Dendritic cell treated with granulocyte-macrophage colony-stimulating factor and Interleukin-4, amounts not matched to agents 40 ng/mL and 50 ng/mL, for 4 days (primary cell): ENCODE measurements around the gene SH2D3A.
"Not testable (repeated sequence)": the region's sequence is repeated elsewhere in the genome, so short reads cannot be mapped to it uniquely, and the experiment has no call there.

Source experiments
- H3K27ac Mint-ChIP-seq: one replicate; pipeline ENCODE4 v1.8.0; 2022; ENCODE audit warnings: mild to moderate bottlenecking, mixed read lengths
- H3K27me3 Mint-ChIP-seq: one replicate; pipeline ENCODE4 v1.8.0; 2022; ENCODE audit warnings: mild to moderate bottlenecking, mixed read lengths
- H3K36me3 Mint-ChIP-seq: one replicate; pipeline ENCODE4 v1.8.0; 2022; ENCODE audit warnings: low read depth, mixed read lengths
- H3K4me1 Mint-ChIP-seq: one replicate; pipeline ENCODE4 v1.8.0; 2022; ENCODE audit warnings: low read depth, mixed read lengths
- H3K4me3 Mint-ChIP-seq: one replicate; pipeline ENCODE4 v1.8.0; 2022; ENCODE audit warnings: mild to moderate bottlenecking, moderate library complexity, mixed read lengths
- H3K9me3 Mint-ChIP-seq: one replicate; pipeline ENCODE4 v1.8.0; 2022; ENCODE audit warnings: mixed read lengths
- intact Hi-C: fragments of 100-400 bp; cut with micrococcal nuclease; formaldehyde crosslinking; loops from one replicate; pipeline ENCODE4 v1.15.0; 2022

Gene SH2D3A

GRCh38 chr19:6712692-6713670 lies 54.3 kb downstream of the SH2D3A start:
- Mint-ChIP-seq H3K27me3 (peaks cover 71% of the 10 kb centered on the region), H3K27ac (no peak overlapping the region), H3K36me3 (no peaks in the 10 kb centered on the region), H3K4me3 (no peak overlapping the region), H3K9me3 (no peaks in the 10 kb centered on the region), H3K4me1 (peaks cover 23% of the 10 kb centered on the region)
- intact Hi-C loops: loop anchor here (10.0 kb wide), 1 partner anchor 78 kb away; no protein-coding TSS in a partner anchor

GRCh38 chr19:6712231-6712630 lies 55.0 kb downstream of the SH2D3A start:
- Mint-ChIP-seq H3K36me3 (no peaks in the 10 kb centered on the region), H3K27ac (no peak overlapping the region), H3K4me3 (no peak overlapping the region), H3K9me3 (no peaks in the 10 kb centered on the region), H3K4me1 (peaks cover 15% of the 10 kb centered on the region), H3K27me3 (peaks cover 72% of the 10 kb centered on the region)
- intact Hi-C loops: loop anchor here (10.0 kb wide), 1 partner anchor 77 kb away; no protein-coding TSS in a partner anchor

- Mint-ChIP-seq H3K4me1 (peaks cover 14% of the 10 kb centered on the region), H3K9me3 (no peaks in the 10 kb centered on the region), H3K36me3 (no peaks in the 10 kb centered on the region), H3K4me3 (no peak overlapping the region), H3K27ac (no peak overlapping the region), H3K27me3 (peaks cover 69% of the 10 kb centered on the region)
- intact Hi-C loops: loop anchor here (10.0 kb wide), 1 partner anchor 77 kb away; no protein-coding TSS in a partner anchor
These were observed 55.6 kb downstream of the SH2D3A start for GRCh38 chr19:6711605-6712004.

- peaks cover 14% of the 10 kb centered on the region for H3K4me1 Mint-ChIP-seq
- H3K27me3 Mint-ChIP-seq: peaks cover 69% of the 10 kb centered on the region
- intact Hi-C loops: loop anchor here (10.0 kb wide), 1 partner anchor 76 kb away; no protein-coding TSS in a partner anchor
- H3K9me3 Mint-ChIP-seq: no peaks in the 10 kb centered on the region
- no peak overlapping the region for H3K27ac Mint-ChIP-seq
- no peak overlapping the region for H3K4me3 Mint-ChIP-seq
- H3K36me3 Mint-ChIP-seq: no peaks in the 10 kb centered on the region
These were observed 56.2 kb downstream of the SH2D3A start for GRCh38 chr19:6711078-6711361.

- intact Hi-C loops: loop anchor here (10.0 kb wide), 1 partner anchor 76 kb away; no protein-coding TSS in a partner anchor
- Mint-ChIP-seq H3K27me3 (peaks cover 69% of the 10 kb centered on the region), H3K4me3 (no peak overlapping the region), H3K9me3 (no peaks in the 10 kb centered on the region), H3K36me3 (no peaks in the 10 kb centered on the region), H3K4me1 (peaks cover 14% of the 10 kb centered on the region), H3K27ac (no peak overlapping the region)
These were observed 56.8 kb downstream of the SH2D3A start for GRCh38 chr19:6710273-6711077.

- no peaks in the 10 kb centered on the region for H3K36me3 Mint-ChIP-seq
- peaks cover 66% of the 10 kb centered on the region for H3K27me3 Mint-ChIP-seq
- no peaks in the 10 kb centered on the region for H3K9me3 Mint-ChIP-seq
- intact Hi-C loops: no loop called here
- no peak overlapping the region for H3K27ac Mint-ChIP-seq
- peaks cover 14% of the 10 kb centered on the region for H3K4me1 Mint-ChIP-seq
- H3K4me3 Mint-ChIP-seq: no peak overlapping the region
These were observed 57.7 kb downstream of the SH2D3A start for GRCh38 chr19:6709549-6709948.

- peaks cover 61% of the 10 kb centered on the region for H3K27me3 Mint-ChIP-seq
- intact Hi-C loops, H3K27ac Mint-ChIP-seq, H3K9me3 Mint-ChIP-seq, H3K4me3 Mint-ChIP-seq, H3K36me3 Mint-ChIP-seq: not testable (repeated sequence)
- peaks cover 14% of the 10 kb centered on the region for H3K4me1 Mint-ChIP-seq
These were observed 58.3 kb downstream of the SH2D3A start for GRCh38 chr19:6708913-6709312.

- H3K27ac Mint-ChIP-seq: no peak overlapping the region
- H3K27me3 Mint-ChIP-seq: peaks cover 61% of the 10 kb centered on the region
- peaks cover 14% of the 10 kb centered on the region for H3K4me1 Mint-ChIP-seq
- intact Hi-C loops: no loop called here
- no peaks in the 10 kb centered on the region for H3K9me3 Mint-ChIP-seq
- no peaks in the 10 kb centered on the region for H3K36me3 Mint-ChIP-seq
- no peak overlapping the region for H3K4me3 Mint-ChIP-seq
These were observed 58.9 kb downstream of the SH2D3A start for GRCh38 chr19:6708346-6708745.

GRCh38 chr19:6707658-6708018 lies 59.6 kb downstream of the SH2D3A start:
- Mint-ChIP-seq H3K4me3 (no peak overlapping the region), H3K36me3 (no peaks in the 10 kb centered on the region), H3K4me1 (peaks cover 14% of the 10 kb centered on the region), H3K27ac (no peak overlapping the region), H3K27me3 (peaks cover 61% of the 10 kb centered on the region), H3K9me3 (no peaks in the 10 kb centered on the region)
- intact Hi-C loops: no loop called here

GRCh38 chr19:6707011-6707657 lies 60.1 kb downstream of the SH2D3A start:
- Mint-ChIP-seq H3K4me3 (no peak overlapping the region), H3K9me3 (no peaks in the 10 kb centered on the region), H3K27ac (no peak overlapping the region), H3K36me3 (no peaks in the 10 kb centered on the region), H3K27me3 (peaks cover 59% of the 10 kb centered on the region), H3K4me1 (peaks cover 14% of the 10 kb centered on the region)
- intact Hi-C loops: no loop called here

- H3K4me3 Mint-ChIP-seq: no peak overlapping the region
- H3K27me3 Mint-ChIP-seq: peaks cover 60% of the 10 kb centered on the region
- H3K4me1 Mint-ChIP-seq: peaks cover 14% of the 10 kb centered on the region
These were observed 60.6 kb downstream of the SH2D3A start for GRCh38 chr19:6706633-6706958.

GRCh38 chr19:6705931-6706632 lies 61.2 kb downstream of the SH2D3A start:
- Mint-ChIP-seq H3K27me3 (peaks cover 56% of the 10 kb centered on the region), H3K4me3 (no peak overlapping the region), H3K4me1 (peaks cover 14% of the 10 kb centered on the region), H3K36me3 (no peaks in the 10 kb centered on the region), H3K27ac (no peak overlapping the region), H3K9me3 (no peaks in the 10 kb centered on the region)
- intact Hi-C loops: no loop called here

More at GRCh38 chr19:6706633-6706958, 60.6 kb downstream of the SH2D3A start:
- Mint-ChIP-seq H3K9me3 (no peaks in the 10 kb centered on the region), H3K36me3 (no peaks in the 10 kb centered on the region), H3K27ac (no peak overlapping the region)
- intact Hi-C loops: no loop called here
